GM12878 (cell line): Measurements from ENCODE around the gene APOC1. TPM values are rescaled to one million over a fixed set of nuclear protein-coding genes. Genes with fewer than 3 reads are reported as not detected.
A peak's percentile ranks its signal among the peaks of the same experiment; 100 is the strongest.

Experiments
- ATAC-seq: fragments of 200-7000 bp; cut with Tn5 transposase; 3 replicates; pipeline ENCODE4 v1.9.1; 2020; ENCODE audit warnings: mild to moderate bottlenecking, moderate library complexity
- BruUV-seq: library from RNA; stranded (reverse); fragments of 400-500 nt; replicated peaks from 2 replicates; lab custom pipeline; 2021; lab: Mats Ljungman, UMichigan
- CTCF ChIA-PET: fragments of 300-600 bp; sonication (Branson Sonifier 250); formaldehyde crosslinking; extraction: SDS; loops from one replicate; lab custom pipeline; 2021; ENCODE audit warnings: inconsistent platforms; lab: Yijun Ruan, JAX
- POLR2A ChIA-PET: fragments of 350-600 bp; formaldehyde crosslinking; extraction: SDS; loops from one replicate; lab custom pipeline; 2021; ENCODE audit warnings: inconsistent platforms; lab: Charles Lee
- RAD21 ChIA-PET: fragments of 300-600 bp; sonication (Branson Sonifier 250); formaldehyde crosslinking; loops from one replicate; lab custom pipeline; 2023; ENCODE audit warnings: antibody characterized with exemption; ENCODE audit not compliant: unreplicated experiment; lab: Charles Lee
- SMC1A ChIA-PET: fragments of 300-600 bp; sonication (Branson Sonifier 250); formaldehyde crosslinking; loops from one replicate; lab custom pipeline; 2023; ENCODE audit not compliant: unreplicated experiment, uncharacterized antibody; lab: Charles Lee
- DNase-seq: peaks from one replicate; pipeline ENCODE4 v3.0.0-alpha.2; 2011; ENCODE audit warnings: low read depth, low spot score
- FAIRE-seq: peaks from 3 replicates; lab custom pipeline; 2011; peaks lifted over from hg19 to GRCh38; lab: Jason Lieb, UNC
- H2AFZ ChIP-seq: 2 replicates; pipeline ENCODE4 v1.6.0; 2011; ENCODE audit warnings: low read depth, low read length, control low read depth; ENCODE audit not compliant: control insufficient read depth
- H3K27ac ChIP-seq: 2 replicates; pipeline ENCODE4 v1.5.1; 2011; ENCODE audit warnings: control low read depth; ENCODE audit not compliant: control insufficient read depth, insufficient read depth
- H3K27me3 ChIP-seq, 2 experiments: replicated peaks in 1 of 2; 2 replicates each; pipeline versions ENCODE4 v1.6.0 to v1.6.1; 2011; ENCODE audit warnings: low read length in 1 of 2; ENCODE audit not compliant: control insufficient read depth in 2 of 2, insufficient read depth in 2 of 2
- H3K36me3 ChIP-seq, 2 experiments: 2 replicates each; pipeline ENCODE4 v1.5.1; 2011; ENCODE audit warnings: low read length in 1 of 2; ENCODE audit not compliant: control insufficient read depth in 2 of 2, insufficient read depth in 2 of 2
- H3K4me1 ChIP-seq: 2 replicates; pipeline ENCODE4 v1.6.1; 2011; ENCODE audit warnings: mild to moderate bottlenecking, low read length, moderate library complexity, mixed read lengths; ENCODE audit not compliant: control insufficient read depth, insufficient read depth
- H3K4me2 ChIP-seq: 2 replicates; pipeline ENCODE4 v1.6.0; 2011; ENCODE audit warnings: control low read depth; ENCODE audit not compliant: control insufficient read depth, insufficient read depth
- H3K4me3 ChIP-seq: fragments of 200-600 bp; sonication (generic); 2 replicates; pipeline ENCODE4 v1.5.1; 2016
- H3K79me2 ChIP-seq: 2 replicates; pipeline ENCODE4 v1.6.0; 2011; ENCODE audit warnings: low read length; ENCODE audit not compliant: control insufficient read depth, insufficient read depth
- H3K9ac ChIP-seq: 2 replicates; pipeline ENCODE4 v1.8.0; 2011; ENCODE audit warnings: low read length, control low read depth, mixed read lengths; ENCODE audit not compliant: control insufficient read depth, insufficient read depth
- H3K9me3 ChIP-seq: replicated peaks from 3 replicates; pipeline ENCODE4 v1.5.1; 2011; ENCODE audit warnings: mild to moderate bottlenecking, low read length; ENCODE audit not compliant: control insufficient read depth, insufficient read depth
- H4K20me1 ChIP-seq: 2 replicates; pipeline ENCODE4 v1.6.0; 2011; ENCODE audit not compliant: control insufficient read depth, insufficient read depth
- BCL3 ChIP-seq: IDR thresholded peaks from 2 replicates; pipeline ENCODE4 v1.6.1; 2011; ENCODE audit warnings: borderline replicate concordance, low read depth, mild to moderate bottlenecking, moderate library complexity, low read length; ENCODE audit not compliant: insufficient read depth, poor library complexity, severe bottlenecking
- BCLAF1 ChIP-seq: fragments of 450-650 bp; IDR thresholded peaks from 2 replicates; pipeline ENCODE4 v1.6.1; 2017; ENCODE audit warnings: antibody characterized with exemption, mild to moderate bottlenecking, moderate library complexity
- CEBPZ ChIP-seq: fragments of 150-350 bp; IDR thresholded peaks from 2 replicates; pipeline ENCODE4 v1.6.1; 2016; ENCODE audit warnings: low read depth, low read length
- CTCF ChIP-seq, 3 experiments: IDR thresholded peaks in 2 of 3; conservative IDR thresholded peaks in 1 of 3; 2 replicates each; pipeline ENCODE4 v1.5.1; 2011; ENCODE audit warnings: low read depth in 3 of 3, low read length in 3 of 3, mild to moderate bottlenecking in 3 of 3, control low read depth in 2 of 3, moderate library complexity in 2 of 3, inconsistent platforms in 1 of 3, mixed read lengths in 1 of 3; ENCODE audit not compliant: control insufficient read depth in 2 of 3, insufficient read depth in 1 of 3; ENCODE audit errors: extremely low read depth in 1 of 3
- NBN ChIP-seq: fragments of 450-650 bp; IDR thresholded peaks from 2 replicates; pipeline ENCODE4 v1.6.1; 2016
- NR2C2 ChIP-seq: IDR thresholded peaks from 2 replicates; pipeline ENCODE4 v1.6.1; 2011; ENCODE audit warnings: borderline replicate concordance, low read depth; ENCODE audit not compliant: control insufficient read depth, insufficient read length
- SIX5 ChIP-seq: IDR thresholded peaks from 2 replicates; pipeline ENCODE4 v1.6.1; 2011; ENCODE audit warnings: mild to moderate bottlenecking, low read depth, low read length, moderate library complexity; ENCODE audit not compliant: severe bottlenecking
- TAF1 ChIP-seq: IDR thresholded peaks from 2 replicates; pipeline ENCODE4 v1.6.1; 2011; ENCODE audit warnings: mild to moderate bottlenecking, low read depth, low read length, borderline replicate concordance
- WRNIP1 ChIP-seq: IDR thresholded peaks from 2 replicates; pipeline ENCODE4 v1.6.1; 2011; ENCODE audit warnings: low read depth, low read length, improper control_type of control experiment, borderline replicate concordance
- WGBS: methylation state at CpG from one replicate; pipeline ENCODE4 v1.1.6; 2016; ENCODE audit warnings: low lambda C conversion rate; ENCODE audit not compliant: insufficient replicate concordance, insufficient coverage; ENCODE audit errors: missing lambda C conversion rate; 5-methylcytosine and 5-hydroxymethylcytosine counted together
- in situ Hi-C: fragments of 300-500 bp; cut with MboI; formaldehyde crosslinking; loops from 9 replicates; pipeline ENCODE4 v1.14.3; 2018; ENCODE audit warnings: mixed read lengths
- intact Hi-C: fragments of 100-400 bp; cut with micrococcal nuclease; formaldehyde crosslinking; loops from one replicate; pipeline ENCODE4 v1.14.2; 2022; ENCODE audit not compliant: unreplicated experiment
- polyA plus RNA-seq, 11 experiments: library from polyadenylated mRNA; depleted of rRNA in 4 of 11; unstranded in 6 of 11; stranded (reverse) in 5 of 11; fragments of >200 nt; fragmentation: Nextera tagmentation in 4 of 11; fragmentation: Illumina TruSeq in 1 of 11; extraction: Ambion mirVana in 4 of 11; extraction: Trizol in 1 of 11; gene quantifications; 1 replicate in 1 of 11; 2 replicates in 10 of 11; pipeline versions ENCODE4 v1.2.1 to v1.2.3, GENCODE V29; 2011 to 2016; ENCODE audit warnings: inconsistent platforms in 2 of 11, missing spikeins in 2 of 11, low read depth in 1 of 11
- total RNA-seq, 4 experiments: library from RNA; depleted of rRNA in 3 of 4; stranded (reverse); fragments of >200 nt in 3 of 4; fragmentation: Illumina TruSeq in 1 of 4; extraction: Trizol in 1 of 4; gene quantifications; 2 replicates each; pipeline versions ENCODE4 v1.2.1 to v1.2.3, GENCODE V29; 2013 to 2021
- TF ChIP-seq, protein P1 (sequence below): IDR thresholded peaks from 2 replicates; pipeline ENCODE4 v1.6.1; 2012; ENCODE audit warnings: low read depth, low read length, improper control_type of control experiment

Gene APOC1
- total and polyA plus RNA-seq, 10 of the 15 experiments (the other 5 are each of a cell fraction or from before 2014, with no cell fraction given): 0.73 to 4.0 (median 2.6) TPM

- no peak for ATAC-seq
- FAIRE-seq: no peak
- TF ChIP-seq BCLAF1 (no peak), BCL3 (no peak), NBN (no peak), WRNIP1 (no peak), SIX5 (no peak), TAF1 (no peak), NR2C2 (no peak), CEBPZ (no peak), CTCF (IDR thresholded peaks at IDR 0.05 in 2 of 3, conservative IDR thresholded peaks at IDR 0.05 in 1 of 3; ENCODE audit: control insufficient read depth in 2 of 3, extremely low read depth in 1 of 3, insufficient read depth in 1 of 3, low read depth in 3 of 3, low read length in 3 of 3) (no peak)
- TF ChIP-seq, protein P1, sequence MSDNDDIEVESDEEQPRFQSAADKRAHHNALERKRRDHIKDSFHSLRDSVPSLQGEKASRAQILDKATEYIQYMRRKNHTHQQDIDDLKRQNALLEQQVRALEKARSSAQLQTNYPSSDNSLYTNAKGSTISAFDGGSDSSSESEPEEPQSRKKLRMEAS: no peak
Observed at GRCh38 chr19:44957526-44957925, 43.1 kb downstream of the APOC1 start.

More at GRCh38 chr19:44957526-44957925, 43.1 kb downstream of the APOC1 start:
- H3K4me3 ChIP-seq: peak overlapping the region; percentile 80; the same call in 1 of the 2 replicates
- H4K20me1 ChIP-seq: no peaks in the 10 kb centered on the region
- ChIA-PET SMC1A (interaction anchor here (1.0 to 2.0 kb wide), 2 partner anchors 102 to 207 kb away, joined by 3 to 6 read pairs; no protein-coding TSS in a partner anchor), CTCF (interaction anchor here (1.3 to 1.9 kb wide), 2 partner anchors 8 to 102 kb away, joined by 3 to 7 read pairs; no protein-coding TSS in a partner anchor), POLR2A (interaction anchor here (0.6 to 1.4 kb wide), 6 partner anchors 43 to 84 kb away, joined by 3 to 7 read pairs (median 4); partner anchors contain the start of gene CLASRP), RAD21 (interaction anchor here (1.2 to 2.1 kb wide), 2 partner anchors 47 to 102 kb away, joined by 3 to 8 read pairs; no protein-coding TSS in a partner anchor)
- peak overlapping the region; percentile 7; the same call in 1 of the 2 replicates for H3K27ac ChIP-seq
- peak overlapping the region; percentile 45 for H3K4me2 ChIP-seq
- no peaks in the 10 kb centered on the region for H3K27me3 ChIP-seq
- 84% methylated on average over 7 of the region's 7 CpGs for WGBS
- no peak overlapping the region for H2AFZ ChIP-seq
- peaks cover 65% of the 10 kb centered on the region for H3K79me2 ChIP-seq
- H3K36me3 ChIP-seq: peaks cover 3 to 7% of the 10 kb centered on the region in 2 experiments; a peak in 3 of 4 replicates
- intact Hi-C loops (no loop called here), in situ Hi-C loops (loop anchor here (10.0 kb wide), 1 partner anchor 53 kb away; the partner anchor contains the start of gene APOE)
- no peak for DNase-seq
- no TSS peak for BruUV-seq
- H3K9me3 ChIP-seq: no peaks in the 10 kb centered on the region
- H3K4me1 ChIP-seq: peaks cover 19% of the 10 kb centered on the region
- H3K9ac ChIP-seq: peak overlapping the region; percentile 33
